HG03457 (cell line): ENCODE data around the gene FAIM2.

Source experiments
- ATAC-seq: cut with Tn5 transposase; IDR thresholded peaks from one replicate; pipeline ENCODE4 v1.9.1; 2021; ENCODE audit warnings: moderate number of reproducible peaks; ENCODE audit not compliant: unreplicated experiment

Gene FAIM2

GRCh38 chr12:49941556-49942511 lies 38.1 kb upstream of the FAIM2 start:
- no peak for ATAC-seq

- no peak for ATAC-seq
Measured at GRCh38 chr12:49939707-49940106, 36.0 kb upstream of the FAIM2 start.

- ATAC-seq = no peak
Measured at GRCh38 chr12:49939307-49939706, 35.6 kb upstream of the FAIM2 start.

- no peak for ATAC-seq
Measured at GRCh38 chr12:49937639-49938300, 34.1 kb upstream of the FAIM2 start.

GRCh38 chr12:49936925-49937324 lies 33.2 kb upstream of the FAIM2 start:
- ATAC-seq = no peak

- no peak for ATAC-seq
Measured at GRCh38 chr12:49934505-49934904, 30.8 kb upstream of the FAIM2 start.

GRCh38 chr12:49933796-49934195 lies 30.1 kb upstream of the FAIM2 start:
- ATAC-seq = no peak

GRCh38 chr12:49932533-49933130 lies 28.9 kb upstream of the FAIM2 start:
- no peak for ATAC-seq

- no peak for ATAC-seq
Measured at GRCh38 chr12:49932023-49932422, 28.3 kb upstream of the FAIM2 start.

- no peak for ATAC-seq
Measured at GRCh38 chr12:49930515-49931288, 27.0 kb upstream of the FAIM2 start.

- ATAC-seq = no peak
Measured at GRCh38 chr12:49929581-49929980, 25.9 kb upstream of the FAIM2 start.

GRCh38 chr12:49928471-49928870 lies 24.8 kb upstream of the FAIM2 start:
- no peak for ATAC-seq

GRCh38 chr12:49925433-49926204 lies 21.9 kb upstream of the FAIM2 start:
- ATAC-seq = no peak

GRCh38 chr12:49924628-49925246 lies 21.0 kb upstream of the FAIM2 start:
- no peak for ATAC-seq

- ATAC-seq = no peak
Measured at GRCh38 chr12:49923880-49924556, 20.3 kb upstream of the FAIM2 start.

- ATAC-seq = no peak
Measured at GRCh38 chr12:49923035-49923644, 19.4 kb upstream of the FAIM2 start.

GRCh38 chr12:49922349-49923034 lies 18.8 kb upstream of the FAIM2 start:
- ATAC-seq = no peak

GRCh38 chr12:49921936-49922335 lies 18.2 kb upstream of the FAIM2 start:
- ATAC-seq = no peak
